Stimulated activated CD8-positive, alpha-beta memory T cell treated with anti-CD3 and anti-CD28 coated beads, Interleukin-7, amount 100 ng/mL, for 4 hours (primary cell): ENCODE measurements around the gene PCDHGA9.
"Not testable (repeated sequence)": the region's sequence is repeated elsewhere in the genome, so short reads cannot be mapped to it uniquely, and the experiment has no call there.

Experiments used
- DNase-seq, 2 donors: peaks; one replicate each; pipeline ENCODE4 v3.0.0-alpha.2; 2020; ENCODE audit warnings: low read depth in 2 of 2

The PCDHGA9 gene

GRCh38 chr5:141402553-141403243, at the start of gene PCDHGA9:
Gene PCDHGA9 (plus strand): TSS chr5:141402778. CDS start chr5:141402953, 175 bp downstream.
- DNase-seq = no peak

GRCh38 chr5:141354900-141355469, 47.6 kb upstream of the PCDHGA9 start, which contains the start of gene PCDHGA4:
Gene PCDHGA4 (plus strand): TSS chr5:141355021. CDS start chr5:141355108, 87 bp downstream.
- DNase-seq = no peak

- DNase-seq = no peak
Measured at GRCh38 chr5:141355641-141356040, 46.9 kb upstream of the PCDHGA9 start.

- no peak for DNase-seq
Measured at GRCh38 chr5:141356133-141356532, 46.4 kb upstream of the PCDHGA9 start.

GRCh38 chr5:141356950-141357349, 45.6 kb upstream of the PCDHGA9 start:
- no peak for DNase-seq

GRCh38 chr5:141359790-141360426, 42.7 kb upstream of the PCDHGA9 start, which contains the start of gene PCDHGB2:
Gene PCDHGB2 (plus strand): TSS chr5:141359994. CDS start chr5:141360136, 142 bp downstream.
- DNase-seq = no peak

GRCh38 chr5:141360685-141361084, 41.9 kb upstream of the PCDHGA9 start:
- DNase-seq = no peak

GRCh38 chr5:141362719-141363118, 39.9 kb upstream of the PCDHGA9 start:
- no peak for DNase-seq

- no peak for DNase-seq
Measured at GRCh38 chr5:141363952-141364660, 38.5 kb upstream of the PCDHGA9 start, which contains the start of gene PCDHGA5. Gene PCDHGA5 (plus strand): TSS chr5:141364162. CDS start chr5:141364331, 169 bp downstream.

- no peak for DNase-seq
Measured at GRCh38 chr5:141366016-141366896, 36.3 kb upstream of the PCDHGA9 start.

GRCh38 chr5:141369994-141370848, 32.4 kb upstream of the PCDHGA9 start, which contains the start of gene PCDHGB3:
Gene PCDHGB3 (plus strand): TSS chr5:141370242. CDS start chr5:141370395, 153 bp downstream.
- DNase-seq = no peak

- no peak for DNase-seq
Measured at GRCh38 chr5:141371572-141372475, 30.8 kb upstream of the PCDHGA9 start.

GRCh38 chr5:141373673-141374317, 28.8 kb upstream of the PCDHGA9 start, which contains the start of gene PCDHGA6:
Gene PCDHGA6 (plus strand): TSS chr5:141373891. CDS start chr5:141374084, 193 bp downstream.
- no peak for DNase-seq

GRCh38 chr5:141374627-141375026, 28.0 kb upstream of the PCDHGA9 start:
- no peak for DNase-seq

GRCh38 chr5:141375444-141376155, 27.0 kb upstream of the PCDHGA9 start:
- not testable (repeated sequence) for DNase-seq

GRCh38 chr5:141382469-141383294, 19.9 kb upstream of the PCDHGA9 start, which contains the start of gene PCDHGA7:
Gene PCDHGA7 (plus strand): TSS chr5:141382742. CDS start chr5:141382900, 158 bp downstream.
- no peak for DNase-seq

GRCh38 chr5:141383345-141383744, 19.2 kb upstream of the PCDHGA9 start:
- no peak for DNase-seq
